GM13977 (cell line): ENCODE data around the gene OAS1.

Experiments used
- DNase-seq: peaks from one replicate; pipeline ENCODE4 v3.0.0; 2012; ENCODE audit warnings: low spot score
- in situ Hi-C: fragments of 300-500 bp; cut with MboI; formaldehyde crosslinking; loops from one replicate; pipeline ENCODE4 v1.12.0; 2022; ENCODE audit warnings: low sequenced_read_pairs, low pct_unique_long_range_greater_than_20kb, mixed read lengths, inconsistent platforms; ENCODE audit not compliant: unreplicated experiment
- TF ChIP-seq, protein P1 (sequence below): IDR thresholded peaks from 2 replicates; pipeline ENCODE4 v1.5.1; 2012; ENCODE audit warnings: mild to moderate bottlenecking, control low read depth; ENCODE audit not compliant: insufficient read depth; ENCODE audit errors: extremely low read depth, missing control alignments

Gene OAS1

GRCh38 chr12:112906712-112907414, at the start of gene OAS1:
Gene OAS1 (plus strand): TSS chr12:112906962. CDS start chr12:112907040, 78 bp downstream.
- in situ Hi-C loops, result no loop called here
- DNase-seq, result peak; percentile 68
- TF ChIP-seq, protein P1, sequence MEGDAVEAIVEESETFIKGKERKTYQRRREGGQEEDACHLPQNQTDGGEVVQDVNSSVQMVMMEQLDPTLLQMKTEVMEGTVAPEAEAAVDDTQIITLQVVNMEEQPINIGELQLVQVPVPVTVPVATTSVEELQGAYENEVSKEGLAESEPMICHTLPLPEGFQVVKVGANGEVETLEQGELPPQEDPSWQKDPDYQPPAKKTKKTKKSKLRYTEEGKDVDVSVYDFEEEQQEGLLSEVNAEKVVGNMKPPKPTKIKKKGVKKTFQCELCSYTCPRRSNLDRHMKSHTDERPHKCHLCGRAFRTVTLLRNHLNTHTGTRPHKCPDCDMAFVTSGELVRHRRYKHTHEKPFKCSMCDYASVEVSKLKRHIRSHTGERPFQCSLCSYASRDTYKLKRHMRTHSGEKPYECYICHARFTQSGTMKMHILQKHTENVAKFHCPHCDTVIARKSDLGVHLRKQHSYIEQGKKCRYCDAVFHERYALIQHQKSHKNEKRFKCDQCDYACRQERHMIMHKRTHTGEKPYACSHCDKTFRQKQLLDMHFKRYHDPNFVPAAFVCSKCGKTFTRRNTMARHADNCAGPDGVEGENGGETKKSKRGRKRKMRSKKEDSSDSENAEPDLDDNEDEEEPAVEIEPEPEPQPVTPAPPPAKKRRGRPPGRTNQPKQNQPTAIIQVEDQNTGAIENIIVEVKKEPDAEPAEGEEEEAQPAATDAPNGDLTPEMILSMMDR, result no peak

DNA sequence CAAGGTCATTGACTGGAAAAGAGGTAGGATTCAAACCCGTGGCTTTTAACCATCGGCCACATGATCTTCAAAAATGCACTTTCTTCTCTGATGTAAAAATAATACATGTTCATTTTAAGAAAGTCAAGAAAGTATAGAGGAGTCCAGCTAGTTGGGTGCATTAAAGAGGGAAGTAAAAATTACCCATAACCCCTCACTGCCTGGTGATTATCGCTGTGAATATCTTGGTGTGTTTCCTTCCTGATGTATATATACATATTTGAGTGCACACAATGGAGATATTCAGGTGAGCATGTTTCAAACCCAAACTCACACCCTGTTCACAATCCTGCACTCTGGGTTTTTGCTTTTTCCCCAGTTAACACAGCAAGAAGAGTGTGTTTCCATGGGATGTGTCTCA, 47.5 kb upstream of the OAS1 start:
- DNase-seq, result no peak
- TF ChIP-seq, protein P1, result no peak
- in situ Hi-C loops, result no loop called here

DNA sequence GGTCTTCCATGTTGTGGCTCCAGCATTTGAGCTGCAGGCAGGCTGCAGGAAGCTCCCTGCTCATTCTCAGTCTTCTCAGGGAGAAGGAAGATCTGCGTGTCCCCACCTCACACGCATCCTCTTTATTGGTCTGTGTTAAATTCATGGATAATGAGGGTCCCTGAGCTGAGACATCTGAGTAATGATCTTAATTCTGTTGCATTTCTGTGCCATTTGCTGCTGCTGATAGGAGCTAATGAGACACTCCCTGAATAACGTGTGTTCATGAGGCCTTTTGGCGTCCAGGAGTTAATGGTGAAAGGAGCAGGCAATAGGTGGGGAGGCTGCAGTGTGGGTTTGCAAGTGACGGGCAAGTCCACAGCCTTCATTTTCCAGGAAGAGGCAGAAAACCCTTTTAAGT, 46.6 kb upstream of the OAS1 start:
- TF ChIP-seq, protein P1, result no peak
- no peak for DNase-seq
- in situ Hi-C loops, result no loop called here

- TF ChIP-seq, protein P1, result no peak
- in situ Hi-C loops, result no loop called here
- no peak for DNase-seq
These were observed 45.5 kb upstream of the OAS1 start for GRCh38 chr12:112861284-112861683.

- in situ Hi-C loops, result no loop called here
- TF ChIP-seq, protein P1, result no peak
These were observed 44.0 kb upstream of the OAS1 start for GRCh38 chr12:112862636-112863290.

DNA sequence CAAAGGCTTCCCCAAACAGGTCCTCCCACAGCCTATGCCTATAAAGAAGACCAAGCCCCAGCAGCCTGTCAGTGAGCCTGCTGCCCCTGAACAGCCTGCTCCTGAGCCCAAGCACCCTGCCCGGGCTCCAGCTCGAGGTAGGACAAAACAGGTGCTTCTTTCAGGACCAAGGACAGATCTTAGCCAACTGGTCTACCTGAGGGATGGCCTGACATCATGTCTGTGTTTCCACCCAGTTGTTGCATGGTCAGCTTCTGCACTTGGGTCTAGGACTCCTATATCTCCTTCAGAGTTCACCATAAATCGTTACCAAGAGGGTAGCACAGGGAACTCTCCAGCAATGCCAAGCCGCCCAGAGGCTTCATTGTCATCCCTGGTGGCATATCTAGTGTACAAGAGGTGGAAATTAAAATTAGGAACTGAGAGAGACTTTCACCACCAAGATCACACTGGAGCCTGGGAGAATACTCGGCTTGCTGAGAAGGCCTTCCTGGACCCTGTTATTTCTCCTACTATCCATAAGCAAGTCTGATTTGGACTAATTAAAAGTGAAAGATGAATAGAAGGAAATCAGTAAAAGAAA, 38.2 kb upstream of the OAS1 start:
- in situ Hi-C loops, result no loop called here
- DNase-seq, result no peak
- TF ChIP-seq, protein P1, result no peak

More at GRCh38 chr12:112862636-112863290, 44.0 kb upstream of the OAS1 start:
- DNase-seq, result no peak
